AG04450 (cell line): Measurements from ENCODE around the gene SYPL2. TPM values are rescaled to one million over a fixed set of nuclear protein-coding genes. Genes with fewer than 3 reads are reported as not detected.

Experiments used
- CTCF ChIA-PET: fragments of 300-600, 350-600 bp; formaldehyde crosslinking; extraction: SDS; loops from one replicate; lab custom pipeline; 2022; ENCODE audit warnings: antibody characterized with exemption, inconsistent platforms; lab: Charles Lee
- POLR2A ChIA-PET: fragments of 350-600 bp; formaldehyde crosslinking; extraction: SDS; loops from one replicate; lab custom pipeline; 2021; ENCODE audit warnings: antibody characterized with exemption, inconsistent platforms; lab: Yijun Ruan, JAX
- DNase-seq: peaks from one replicate; pipeline ENCODE4 v3.0.0-alpha.2; 2011; ENCODE audit warnings: low read depth, low spot score
- H3K27ac ChIP-seq: one replicate; pipeline ENCODE4 v1.5.1; 2012; ENCODE audit warnings: low read depth, low read length, control low read depth
- H3K27me3 ChIP-seq: one replicate; pipeline ENCODE4 v1.6.0; 2012; ENCODE audit warnings: low read length; ENCODE audit not compliant: control insufficient read depth, insufficient read depth
- H3K4me3 ChIP-seq: 2 replicates; pipeline ENCODE4 v1.5.1; 2011; ENCODE audit warnings: mild to moderate bottlenecking, low read depth, low read length, control low read depth
- H3K9me3 ChIP-seq: 2 replicates; pipeline ENCODE4 v1.5.1; 2012; ENCODE audit warnings: low read length; ENCODE audit not compliant: control insufficient read depth, insufficient read depth
- CTCF ChIP-seq: IDR thresholded peaks from 2 replicates; pipeline ENCODE4 v1.5.1; 2011; ENCODE audit warnings: low read depth, low read length, control low read depth, inconsistent platforms
- polyA plus RNA-seq: library from polyadenylated mRNA; depleted of rRNA; stranded (reverse); fragments of >200 nt; gene quantifications from 2 replicates; pipeline ENCODE4 v1.2.3, GENCODE V29; 2011

SYPL2 gene
- polyA plus RNA-seq, 1 experiment = 0.40 TPM

- no peak overlapping the region for H3K4me3 ChIP-seq
- H3K9me3 ChIP-seq = no peaks in the 10 kb centered on the region
- no peak for TF ChIP-seq CTCF
- DNase-seq = no peak
- ChIA-PET CTCF (interaction anchor here (1.0 to 37.0 kb wide), 4 partner anchors 17 to 27 kb away, joined by 3 to 1351 read pairs (median 10); partner anchors contain the start of genes CYB561D1 and GPR61), POLR2A (no interaction called here)
- H3K27ac ChIP-seq = no peak overlapping the region
- peaks cover 22% of the 10 kb centered on the region for H3K27me3 ChIP-seq
These were observed 51.0 kb downstream of the SYPL2 start for GRCh38 chr1:109517337-109517736.

- ChIA-PET CTCF (interaction anchor here (0.6 to 1.9 kb wide), 6 partner anchors 11 to 127 kb away, joined by 3 to 14 read pairs (median 4); no protein-coding TSS in a partner anchor), POLR2A (no interaction called here)
- no peaks in the 10 kb centered on the region for H3K9me3 ChIP-seq
- no peak for DNase-seq
- no peak for TF ChIP-seq CTCF
- no peak overlapping the region for H3K4me3 ChIP-seq
- H3K27me3 ChIP-seq = peaks cover 36% of the 10 kb centered on the region
- H3K27ac ChIP-seq = no peak overlapping the region
These were observed 54.9 kb downstream of the SYPL2 start for GRCh38 chr1:109521002-109521951.

GRCh38 chr1:109522026-109522425 lies 55.7 kb downstream of the SYPL2 start:
- ChIA-PET POLR2A (no interaction called here), CTCF (interaction anchor here (0.7 to 1.3 kb wide), 3 partner anchors 10 to 32 kb away, joined by 3 to 12 read pairs (median 4); no protein-coding TSS in a partner anchor)
- Histone ChIP-seq H3K9me3 (no peaks in the 10 kb centered on the region), H3K4me3 (no peak overlapping the region), H3K27ac (no peak overlapping the region), H3K27me3 (peaks cover 35% of the 10 kb centered on the region)
- TF ChIP-seq CTCF = no peak
- no peak for DNase-seq

- no peak overlapping the region for H3K4me3 ChIP-seq
- POLR2A ChIA-PET = no interaction called here
- no peaks in the 10 kb centered on the region for H3K9me3 ChIP-seq
- CTCF ChIA-PET = interaction anchor here (1.3 to 2.6 kb wide), 5 partner anchors 9 to 33 kb away, joined by 4 to 21 read pairs (median 12); partner anchors contain the start of gene CYB561D1
- peaks cover 43% of the 10 kb centered on the region for H3K27me3 ChIP-seq
- H3K27ac ChIP-seq = no peak overlapping the region
- no peak for DNase-seq
- TF ChIP-seq CTCF = no peak
These were observed 57.4 kb downstream of the SYPL2 start for GRCh38 chr1:109523706-109524105.
